ENCODE results near the gene RPL27A. TPM values are rescaled to one million over a fixed set of nuclear protein-coding genes. Genes with fewer than 3 reads are reported as not detected.
A peak's percentile ranks its signal among the peaks of the same experiment; 100 is the strongest.

The RPL27A gene
- total and polyA plus RNA-seq, 2 of the 8 experiments (the other 6 are each of a cell fraction or from before 2014, with no cell fraction given), result 1,756 to 1,777 TPM

DNA sequence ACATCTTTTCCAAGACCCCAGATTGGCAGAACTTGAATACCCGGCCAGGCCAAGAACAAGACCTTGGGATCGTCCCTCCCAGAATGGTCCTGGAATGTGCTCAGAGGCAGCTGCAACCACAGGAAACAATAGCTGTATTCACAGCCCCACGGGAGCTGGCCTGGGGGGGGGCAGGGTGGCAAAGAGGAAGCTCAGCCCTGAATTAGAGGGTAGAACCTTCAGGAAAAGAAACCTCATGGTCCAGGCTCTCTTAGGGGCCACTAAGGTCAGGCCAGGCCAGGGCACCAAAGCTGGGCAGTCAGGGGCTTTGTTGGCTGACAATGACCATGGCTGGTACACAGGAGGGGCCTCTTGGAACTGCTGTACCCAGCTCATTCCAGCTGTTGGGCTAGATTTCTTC, 17.3 kb downstream of the RPL27A start:
- no peak for DNase-seq (ENCODE audit: low read depth in 1 of 2, low spot score in 2 of 2)
- Histone ChIP-seq H3K36me3 (ENCODE audit: control insufficient read depth in 2 of 4, insufficient read depth in 4 of 4, low read length in 3 of 4) (peaks cover 2 to 15% (median 6%) of the 10 kb centered on the region in 4 experiments; a peak in 5 of 8 replicates), H3K14ac (ENCODE audit: insufficient read length) (no peak overlapping the region), H4K20me1 (replicated peaks in 1 of 2; ENCODE audit: control insufficient read depth in 1 of 2, insufficient read depth in 2 of 2, low read length in 2 of 2) (no peaks in the 10 kb centered on the region), H4K91ac (replicated peaks; ENCODE audit: insufficient read length, low read length) (peak overlapping the region; percentile 85), H3K27me3 (replicated peaks in 1 of 4; ENCODE audit: control insufficient read depth in 3 of 4, extremely low read depth in 1 of 4, insufficient read depth in 3 of 4, low read length in 3 of 4) (no peaks in the 10 kb centered on the region), H2BK5ac (ENCODE audit: low read depth, low read length) (peak overlapping the region; percentile 94), H3K4ac (replicated peaks; ENCODE audit: insufficient read length, low read depth, low read length) (peak overlapping the region; percentile 96), H4K5ac (ENCODE audit: insufficient read length, low read depth, low read length) (no peak overlapping the region), H3K79me1 (ENCODE audit: low read depth, low read length) (no peaks in the 10 kb centered on the region; the same call in 1 of the 2 replicates), H3K23me2 (ENCODE audit: low read depth, low read length) (no peaks in the 10 kb centered on the region; the same call in 1 of the 2 replicates), H2AK5ac (ENCODE audit: low read depth, low read length) (peak overlapping the region; percentile 97), H3K27ac (ENCODE audit: low read depth, low read length) (peak overlapping the region; percentile 44; the same call in 1 of the 2 replicates), H3K9ac (replicated peaks in 1 of 4; ENCODE audit: extremely low read depth in 1 of 4, low read depth in 3 of 4, low read length in 3 of 4) (no peak overlapping the region), H3K79me2 (ENCODE audit: control insufficient read depth in 1 of 2, insufficient read depth in 2 of 2, low read length in 2 of 2) (no peaks in the 10 kb centered on the region), H2BK120ac (replicated peaks; ENCODE audit: low read depth, low read length) (peak overlapping the region; percentile 98), H3K23ac (ENCODE audit: insufficient read length) (no peak overlapping the region), H2BK20ac (ENCODE audit: low read length) (peak overlapping the region; percentile 100), H3K18ac (ENCODE audit: extremely low read depth, low read length) (peak overlapping the region; percentile 86), H3K9me3 (ENCODE audit: insufficient read depth in 2 of 2, low read depth in 1 of 2, low read length in 1 of 2) (no peaks in the 10 kb centered on the region), H2AFZ (ENCODE audit: low read length) (no peak overlapping the region), H3K4me1 (replicated peaks in 1 of 4; ENCODE audit: control insufficient read depth in 3 of 4, insufficient read depth in 4 of 4, low read length in 3 of 4) (peaks cover 15 to 30% (median 20%) of the 10 kb centered on the region in 4 experiments; a peak in 6 of 7 replicates), H2BK15ac (ENCODE audit: low read length) (no peak overlapping the region), H4K8ac (ENCODE audit: extremely low read depth, insufficient read depth, low read length) (peak overlapping the region; percentile 58; the same call in 1 of the 2 replicates), H3K4me2 (ENCODE audit: insufficient read depth in 1 of 2, low read depth in 2 of 2, low read length in 2 of 2) (peak overlapping the region in 1 of 2 experiments; percentile 20; a peak in 1 of 4 replicates), H2BK12ac (ENCODE audit: low read depth, low read length) (peak overlapping the region; percentile 97), H3K4me3 (ENCODE audit: extremely low read depth in 1 of 4, insufficient read depth in 2 of 4, low read depth in 3 of 4, low read length in 4 of 4) (no peak overlapping the region), H3K56ac (replicated peaks; ENCODE audit: insufficient read length, low read depth, low read length) (peak overlapping the region; percentile 49)
- FAIRE-seq, result no peak
- 70% methylated on average over 3 of the region's 3 CpGs; no CpG with 5 or more reads in 1 of the 2 experiments for WGBS, 2 experiments (ENCODE audit: extremely low coverage in 1 of 2, insufficient coverage in 1 of 2, insufficient read length in 1 of 2, insufficient replicate concordance in 2 of 2, low coverage in 1 of 2, low lambda C conversion rate in 2 of 2, missing lambda C conversion rate in 1 of 2)
- CTCF ChIA-PET (ENCODE audit: partially characterized antibody), result interaction anchor here (0.7 to 1.6 kb wide), 7 partner anchors 10 to 260 kb away, joined by 3 to 5 read pairs (median 3); a partner anchor contains a TSS
- no peak for TF ChIP-seq ASH2L (IDR thresholded peaks at IDR 0.05; ENCODE audit: low read length)
- no peak for TF ChIP-seq YY1 (IDR thresholded peaks at IDR 0.05; ENCODE audit: low read depth, low read length)
- TF ChIP-seq TEAD4 (IDR thresholded peaks at IDR 0.05; ENCODE audit: low read depth, low read length), result peak; percentile 81
- TF ChIP-seq, protein P1, sequence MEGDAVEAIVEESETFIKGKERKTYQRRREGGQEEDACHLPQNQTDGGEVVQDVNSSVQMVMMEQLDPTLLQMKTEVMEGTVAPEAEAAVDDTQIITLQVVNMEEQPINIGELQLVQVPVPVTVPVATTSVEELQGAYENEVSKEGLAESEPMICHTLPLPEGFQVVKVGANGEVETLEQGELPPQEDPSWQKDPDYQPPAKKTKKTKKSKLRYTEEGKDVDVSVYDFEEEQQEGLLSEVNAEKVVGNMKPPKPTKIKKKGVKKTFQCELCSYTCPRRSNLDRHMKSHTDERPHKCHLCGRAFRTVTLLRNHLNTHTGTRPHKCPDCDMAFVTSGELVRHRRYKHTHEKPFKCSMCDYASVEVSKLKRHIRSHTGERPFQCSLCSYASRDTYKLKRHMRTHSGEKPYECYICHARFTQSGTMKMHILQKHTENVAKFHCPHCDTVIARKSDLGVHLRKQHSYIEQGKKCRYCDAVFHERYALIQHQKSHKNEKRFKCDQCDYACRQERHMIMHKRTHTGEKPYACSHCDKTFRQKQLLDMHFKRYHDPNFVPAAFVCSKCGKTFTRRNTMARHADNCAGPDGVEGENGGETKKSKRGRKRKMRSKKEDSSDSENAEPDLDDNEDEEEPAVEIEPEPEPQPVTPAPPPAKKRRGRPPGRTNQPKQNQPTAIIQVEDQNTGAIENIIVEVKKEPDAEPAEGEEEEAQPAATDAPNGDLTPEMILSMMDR (IDR thresholded peaks at IDR 0.05; ENCODE audit: control extremely low read depth in 1 of 3, insufficient read depth in 1 of 3, low read depth in 1 of 3, low read length in 3 of 3), result no peak
- TF ChIP-seq NANOG (IDR thresholded peaks at IDR 0.05; ENCODE audit: insufficient read depth, low read depth, low read length, poor library complexity, severe bottlenecking), result peak; percentile 36
- TF ChIP-seq CBX5 (IDR thresholded peaks at IDR 0.05; ENCODE audit: low read depth, low read length), result no peak
- TF ChIP-seq SP1 (IDR thresholded peaks at IDR 0.05; ENCODE audit: low read depth, low read length), result no peak
- TF ChIP-seq POLR2A (IDR thresholded peaks at IDR 0.05; ENCODE audit: control extremely low read depth in 1 of 2, low read depth in 2 of 2, low read length in 2 of 2), result peak in 1 of 2 experiments; percentile 27; a peak in 2 of 3 replicates
- no peak for TF ChIP-seq CTBP2 (IDR thresholded peaks at IDR 0.05; ENCODE audit: borderline replicate concordance, insufficient read depth, insufficient read length, low read length)
- no peak for TF ChIP-seq EP300 (IDR thresholded peaks at IDR 0.05; ENCODE audit: borderline replicate concordance in 1 of 2, low read depth in 2 of 2, low read length in 2 of 2)
- POLR2A ChIA-PET (ENCODE audit: partially characterized antibody), result interaction anchor here (0.6 to 11.1 kb wide), 14 partner anchors 9 to 385 kb away, joined by 3 to 248 read pairs (median 4); partner anchors contain the start of genes RPL27A and TRIM66

Data from H1 (cell line).